Natural killer cell (primary cell): Measurements from ENCODE around the gene POLR1E. TPM values are rescaled to one million over a fixed set of nuclear protein-coding genes. Genes with fewer than 3 reads are reported as not detected.
A peak's percentile ranks its signal among the peaks of the same experiment; 100 is the strongest.
"Not testable (repeated sequence)": the region's sequence is repeated elsewhere in the genome, so short reads cannot be mapped to it uniquely, and the experiment has no call there.

ENCODE experiments used
- ATAC-seq, 3 donors: fragments of 150-1000 bp in 2 of 3; fragments of 200-7000 bp in 1 of 3; cut with Tn5 transposase; 1 replicate in 1 of 3; 2 replicates in 2 of 3; pipeline ENCODE4 v1.10.0; 2021; ENCODE audit warnings: mild to moderate bottlenecking in 2 of 3, moderate library complexity in 2 of 3
- DNase-seq, 2 donors: peaks; one replicate each; pipeline versions ENCODE4 v3.0.0 to v3.0.0-alpha.2; 2013 to 2021; ENCODE audit warnings: mixed read lengths in 1 of 2
- H3K27ac ChIP-seq: one replicate; pipeline ENCODE4 v1.5.1; 2013; ENCODE audit warnings: mild to moderate bottlenecking, low read length
- H3K27me3 ChIP-seq: one replicate; pipeline ENCODE4 v1.6.1; 2013; ENCODE audit warnings: low read length; ENCODE audit not compliant: control insufficient read depth, insufficient read depth
- H3K36me3 ChIP-seq: one replicate; pipeline ENCODE4 v1.6.1; 2013; ENCODE audit warnings: low read length; ENCODE audit not compliant: control insufficient read depth, insufficient read depth
- H3K4me1 ChIP-seq: one replicate; pipeline ENCODE4 v1.6.1; 2013; ENCODE audit warnings: low read length; ENCODE audit not compliant: control insufficient read depth, insufficient read depth
- H3K4me3 ChIP-seq: one replicate; pipeline ENCODE4 v1.5.1; 2013; ENCODE audit warnings: low read length
- H3K9me3 ChIP-seq: one replicate; pipeline ENCODE4 v1.6.1; 2013; ENCODE audit warnings: low read length; ENCODE audit not compliant: control insufficient read depth, insufficient read depth
- H3K27ac Mint-ChIP-seq, 2 donors: one replicate each; pipeline ENCODE4 v1.8.0; 2022; ENCODE audit warnings: mild to moderate bottlenecking in 2 of 2, mixed read lengths in 2 of 2, moderate library complexity in 1 of 2
- H3K27me3 Mint-ChIP-seq, 2 donors: one replicate each; pipeline ENCODE4 v1.8.0; 2022; ENCODE audit warnings: low read depth in 2 of 2, mixed read lengths in 2 of 2
- H3K36me3 Mint-ChIP-seq: one replicate; pipeline ENCODE4 v1.8.0; 2022; ENCODE audit warnings: mixed read lengths
- H3K4me1 Mint-ChIP-seq, 2 donors: one replicate each; pipeline ENCODE4 v1.8.0; 2022; ENCODE audit warnings: mixed read lengths in 2 of 2
- H3K4me3 Mint-ChIP-seq: one replicate; pipeline ENCODE4 v1.8.0; 2022; ENCODE audit warnings: mild to moderate bottlenecking, moderate library complexity, mixed read lengths
- H3K9me3 Mint-ChIP-seq, 2 donors: one replicate each; pipeline ENCODE4 v1.8.0; 2022; ENCODE audit warnings: mixed read lengths in 2 of 2
- WGBS: methylation state at CpG from one replicate; pipeline ENCODE4 v1.1.7; 2013; ENCODE audit warnings: missing lambda C conversion rate; ENCODE audit not compliant: insufficient coverage; 5-methylcytosine and 5-hydroxymethylcytosine counted together
- intact Hi-C: fragments of 100-400 bp; cut with micrococcal nuclease; formaldehyde crosslinking; loops from one replicate; pipeline ENCODE4 v1.14.2; 2022
- total RNA-seq, 4 donors: library from RNA; stranded (reverse); fragments of 120-200 nt in 1 of 4; gene quantifications; one replicate each; pipeline versions ENCODE4 v1.2.3 to v1.2.4, GENCODE V29; 2013 to 2022
- TF ChIP-seq, protein P1 (sequence below): fragments of 200-600 bp; IDR thresholded peaks from one replicate; pipeline ENCODE4 v1.8.0; 2022; ENCODE audit warnings: antibody characterized with exemption

The POLR1E gene
- total RNA-seq, 3 donors from 2014 or later (not counting 1 experiment from before 2014, with no cell fraction given) = 17.4 to 23.8 (median 17.8) TPM

DNA sequence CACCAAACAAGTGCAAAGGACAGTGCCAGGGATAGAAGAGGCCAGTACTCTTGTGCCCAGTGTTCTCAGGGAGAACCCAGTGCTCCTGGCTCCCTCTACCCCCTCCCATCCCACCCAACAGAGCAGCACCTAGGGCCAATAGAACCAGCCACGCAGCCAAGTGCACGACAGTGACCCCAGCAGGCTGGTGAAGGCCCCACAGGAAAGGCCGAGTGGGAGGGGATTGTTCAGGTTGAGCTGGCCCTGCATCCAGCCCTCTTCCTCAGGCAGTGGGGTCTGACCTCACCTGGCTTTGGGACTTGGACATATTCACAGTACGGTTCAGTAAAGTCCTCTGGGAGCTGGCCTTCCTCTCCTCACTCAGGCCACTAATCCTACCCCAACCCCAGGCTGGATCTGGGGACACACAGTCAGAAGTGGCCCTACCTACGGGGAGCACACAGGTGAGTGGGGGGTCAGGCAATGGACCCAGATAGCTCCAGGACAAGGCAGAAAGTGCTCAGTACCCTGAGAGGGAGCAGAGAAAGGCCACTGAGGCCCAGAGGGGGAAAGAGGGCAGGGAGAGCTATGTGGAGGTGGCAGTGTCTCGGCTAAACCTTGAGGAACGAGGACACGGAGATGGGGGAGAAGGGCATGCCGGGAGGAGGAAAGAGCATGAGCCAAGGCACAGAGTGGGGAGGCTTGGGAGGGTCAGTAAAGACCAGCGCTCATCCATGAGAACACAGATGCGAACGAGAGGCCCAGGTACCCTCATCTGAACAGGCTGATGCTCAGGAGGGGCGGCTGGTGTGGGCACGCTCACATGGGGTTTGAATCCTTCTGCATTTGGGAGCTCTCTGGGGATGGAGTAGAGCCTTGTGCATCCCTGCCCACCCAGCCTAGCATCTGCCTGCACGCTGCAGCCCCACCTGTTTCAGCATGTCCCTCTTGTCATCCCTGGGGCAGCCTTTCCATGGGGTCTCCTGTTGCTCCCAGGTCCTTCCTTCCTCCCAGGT is 25.6 kb downstream of the POLR1E start:
- ATAC-seq = peak in 1 of 3 donors; percentile 23
- intact Hi-C loops = no loop called here

GRCh38 chr9:37512437-37512836 is 26.7 kb downstream of the POLR1E start:
- DNase-seq (peak; percentile 66 to 72), ATAC-seq (peak; percentile 78 to 91 (median 90))
- Histone ChIP-seq H3K4me1 (peaks cover 20% of the 10 kb centered on the region), H3K27me3 (no peaks in the 10 kb centered on the region), H3K9me3 (no peaks in the 10 kb centered on the region), H3K4me3 (no peak overlapping the region), H3K27ac (no peak overlapping the region), H3K36me3 (no peaks in the 10 kb centered on the region)
- TF ChIP-seq, protein P1, sequence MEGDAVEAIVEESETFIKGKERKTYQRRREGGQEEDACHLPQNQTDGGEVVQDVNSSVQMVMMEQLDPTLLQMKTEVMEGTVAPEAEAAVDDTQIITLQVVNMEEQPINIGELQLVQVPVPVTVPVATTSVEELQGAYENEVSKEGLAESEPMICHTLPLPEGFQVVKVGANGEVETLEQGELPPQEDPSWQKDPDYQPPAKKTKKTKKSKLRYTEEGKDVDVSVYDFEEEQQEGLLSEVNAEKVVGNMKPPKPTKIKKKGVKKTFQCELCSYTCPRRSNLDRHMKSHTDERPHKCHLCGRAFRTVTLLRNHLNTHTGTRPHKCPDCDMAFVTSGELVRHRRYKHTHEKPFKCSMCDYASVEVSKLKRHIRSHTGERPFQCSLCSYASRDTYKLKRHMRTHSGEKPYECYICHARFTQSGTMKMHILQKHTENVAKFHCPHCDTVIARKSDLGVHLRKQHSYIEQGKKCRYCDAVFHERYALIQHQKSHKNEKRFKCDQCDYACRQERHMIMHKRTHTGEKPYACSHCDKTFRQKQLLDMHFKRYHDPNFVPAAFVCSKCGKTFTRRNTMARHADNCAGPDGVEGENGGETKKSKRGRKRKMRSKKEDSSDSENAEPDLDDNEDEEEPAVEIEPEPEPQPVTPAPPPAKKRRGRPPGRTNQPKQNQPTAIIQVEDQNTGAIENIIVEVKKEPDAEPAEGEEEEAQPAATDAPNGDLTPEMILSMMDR = no peak
- Mint-ChIP-seq H3K4me1 (peaks cover 37 to 58% of the 10 kb centered on the region in 2 donors), H3K36me3 (no peaks in the 10 kb centered on the region), H3K9me3 (no peaks in the 10 kb centered on the region), H3K4me3 (peak overlapping the region; percentile 69), H3K27me3 (peaks cover 0 to 10% of the 10 kb centered on the region in 2 donors), H3K27ac (peak overlapping the region; percentile 63 to 81)
- 50% methylated on average over 12 of the region's 12 CpGs for WGBS
- intact Hi-C loops = no loop called here

More for the DNA sequence above, 25.6 kb downstream of the POLR1E start:
- Mint-ChIP-seq H3K9me3 (no peaks in the 10 kb centered on the region), H3K27me3 (peaks cover 0 to 10% of the 10 kb centered on the region in 2 donors), H3K4me1 (peaks cover 48 to 68% of the 10 kb centered on the region in 2 donors), H3K27ac (peak overlapping the region; percentile 63 to 81), H3K4me3 (no peak overlapping the region), H3K36me3 (no peaks in the 10 kb centered on the region)
- Histone ChIP-seq H3K27me3 (no peaks in the 10 kb centered on the region), H3K36me3 (no peaks in the 10 kb centered on the region), H3K4me3 (no peak overlapping the region), H3K4me1 (peaks cover 20% of the 10 kb centered on the region), H3K27ac (no peak overlapping the region), H3K9me3 (no peaks in the 10 kb centered on the region)
- TF ChIP-seq, protein P1 = no peak
- 90% methylated on average over 15 of the region's 15 CpGs for WGBS
- peak in 1 of 2 donors; percentile 20 for DNase-seq

DNA sequence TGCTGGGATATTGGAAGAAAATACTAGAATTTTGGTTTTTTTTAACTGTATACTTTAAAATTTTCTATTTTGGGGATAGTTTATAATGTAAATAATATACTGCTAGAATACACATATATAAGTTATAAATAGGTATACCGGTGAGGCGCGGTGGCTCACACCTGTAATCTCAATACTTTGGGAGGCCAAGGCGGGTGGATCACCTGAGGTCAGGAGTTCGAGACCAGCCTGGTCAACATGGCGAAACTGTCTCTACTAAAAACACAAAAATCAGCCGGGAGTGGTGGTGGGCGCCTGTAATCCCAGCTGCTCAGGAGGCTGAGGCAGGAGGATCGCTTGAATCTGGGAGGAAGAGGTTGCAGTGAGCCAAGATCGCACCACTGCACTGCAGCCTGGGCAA is 28.7 kb downstream of the POLR1E start:
- H3K27me3 ChIP-seq, H3K4me3 ChIP-seq, H3K36me3 Mint-ChIP-seq, H3K27ac ChIP-seq, DNase-seq, H3K9me3 ChIP-seq, H3K9me3 Mint-ChIP-seq, H3K36me3 ChIP-seq, ATAC-seq, intact Hi-C loops, H3K4me3 Mint-ChIP-seq: not testable (repeated sequence)
- H3K4me1 ChIP-seq = peaks cover 20% of the 10 kb centered on the region
- WGBS = 98% methylated on average over 6 of the region's 10 CpGs
- H3K27me3 Mint-ChIP-seq = peaks cover 0 to 10% of the 10 kb centered on the region in 2 donors
- peaks cover 29 to 38% of the 10 kb centered on the region in 2 donors for H3K4me1 Mint-ChIP-seq
- H3K27ac Mint-ChIP-seq = peak overlapping the region in 1 of 2 donors; percentile 68

GRCh38 chr9:37514999-37515398 is 29.3 kb downstream of the POLR1E start:
- no peak overlapping the region for H3K4me3 ChIP-seq
- H3K27ac ChIP-seq = no peak overlapping the region
- H3K27me3 ChIP-seq = no peaks in the 10 kb centered on the region
- TF ChIP-seq, protein P1 = no peak
- no peaks in the 10 kb centered on the region for H3K9me3 ChIP-seq
- H3K9me3 Mint-ChIP-seq = no peaks in the 10 kb centered on the region
- H3K27ac Mint-ChIP-seq = no peak overlapping the region
- H3K4me1 ChIP-seq = peaks cover 20% of the 10 kb centered on the region
- no peak for DNase-seq
- ATAC-seq = no peak
- H3K4me3 Mint-ChIP-seq = no peak overlapping the region
- H3K27me3 Mint-ChIP-seq = peaks cover 0 to 10% of the 10 kb centered on the region in 2 donors
- peaks cover 29 to 38% of the 10 kb centered on the region in 2 donors for H3K4me1 Mint-ChIP-seq
- H3K36me3 Mint-ChIP-seq = no peaks in the 10 kb centered on the region
- WGBS = 87% methylated on average over 7 of the region's 7 CpGs
- intact Hi-C loops = no loop called here
- H3K36me3 ChIP-seq = no peaks in the 10 kb centered on the region
